ENCODE results near the gene CCDC122. TPM values are rescaled to one million over a fixed set of nuclear protein-coding genes. Genes with fewer than 3 reads are reported as not detected.

Gene CCDC122
- total and polyA plus RNA-seq, 2 of the 8 experiments (the other 6 are each of a cell fraction or from before 2014, with no cell fraction given) = 2.9 to 5.8 TPM

- no peak for TF ChIP-seq USF2 (IDR thresholded peaks at IDR 0.05; ENCODE audit: low read length)
Measured at GRCh38 chr13:43911871-43912270, 32.3 kb upstream of the CCDC122 start (continued).
